Activated T-helper 2 cell treated with anti-CD3 and anti-CD28 coated beads, Interferon-gamma antibody, Interleukin-2, Interleukin-4, amounts not matched to agents 10 μg/mL and 5 μg/mL and 100 μg/mL, durations not matched to agents 14 hours and 24 hours and 36 hours (primary cell): Measurements from ENCODE around the gene ITGBL1. TPM values are rescaled to one million over a fixed set of nuclear protein-coding genes. Genes with fewer than 3 reads are reported as not detected.

Experiments
- DNase-seq: peaks from one replicate; pipeline ENCODE4 v3.0.0; 2021; ENCODE audit warnings: low spot score
- H3K27ac Mint-ChIP-seq: one replicate; pipeline ENCODE4 v1.8.0; 2021; ENCODE audit warnings: mixed read lengths
- H3K27me3 Mint-ChIP-seq: one replicate; pipeline ENCODE4 v1.8.0; 2021; ENCODE audit warnings: low read depth, mixed read lengths
- H3K36me3 Mint-ChIP-seq: one replicate; pipeline ENCODE4 v1.8.0; 2021; ENCODE audit warnings: low read depth, mixed read lengths
- H3K4me1 Mint-ChIP-seq: one replicate; pipeline ENCODE4 v1.8.0; 2021; ENCODE audit warnings: low read depth, mixed read lengths
- H3K4me3 Mint-ChIP-seq: one replicate; pipeline ENCODE4 v1.8.0; 2021; ENCODE audit warnings: low read depth, mild to moderate bottlenecking, moderate library complexity, mixed read lengths
- H3K9me3 Mint-ChIP-seq: one replicate; pipeline ENCODE4 v1.8.0; 2021; ENCODE audit warnings: mixed read lengths
- intact Hi-C: fragments of 100-400 bp; cut with micrococcal nuclease; formaldehyde crosslinking; loops from one replicate; pipeline ENCODE4 v1.15.1; 2023
- total RNA-seq: library from RNA; stranded (reverse); gene quantifications from 2 replicates; pipeline ENCODE4 v1.2.3, GENCODE V29; 2022

Gene ITGBL1
- total RNA-seq, 1 donor from 2014 or later = not detected

- intact Hi-C loops = no loop called here
- Mint-ChIP-seq H3K27ac (no peak overlapping the region), H3K4me1 (no peaks in the 10 kb centered on the region), H3K9me3 (no peaks in the 10 kb centered on the region), H3K27me3 (no peaks in the 10 kb centered on the region), H3K4me3 (no peak overlapping the region), H3K36me3 (no peaks in the 10 kb centered on the region)
- no peak for DNase-seq
Measured at GRCh38 chr13:101681834-101682233, 229.4 kb downstream of the ITGBL1 start.

GRCh38 chr13:101686003-101686402 is 233.5 kb downstream of the ITGBL1 start:
- no peaks in the 10 kb centered on the region for H3K9me3 Mint-ChIP-seq
- H3K4me1 Mint-ChIP-seq = no peaks in the 10 kb centered on the region
- no peak overlapping the region for H3K27ac Mint-ChIP-seq
- H3K36me3 Mint-ChIP-seq = no peaks in the 10 kb centered on the region
- intact Hi-C loops = no loop called here
- no peak for DNase-seq
- H3K4me3 Mint-ChIP-seq = no peak overlapping the region
- no peaks in the 10 kb centered on the region for H3K27me3 Mint-ChIP-seq

- no peaks in the 10 kb centered on the region for H3K27me3 Mint-ChIP-seq
- H3K9me3 Mint-ChIP-seq = no peaks in the 10 kb centered on the region
- no peak for DNase-seq
- H3K4me3 Mint-ChIP-seq = no peak overlapping the region
- H3K4me1 Mint-ChIP-seq = no peaks in the 10 kb centered on the region
- intact Hi-C loops = no loop called here
- no peaks in the 10 kb centered on the region for H3K36me3 Mint-ChIP-seq
- H3K27ac Mint-ChIP-seq = no peak overlapping the region
Measured at GRCh38 chr13:101690871-101691270, 238.4 kb downstream of the ITGBL1 start.

- DNase-seq = no peak
- Mint-ChIP-seq H3K27me3 (no peaks in the 10 kb centered on the region), H3K4me1 (no peaks in the 10 kb centered on the region), H3K27ac (no peak overlapping the region), H3K4me3 (no peak overlapping the region), H3K9me3 (no peaks in the 10 kb centered on the region), H3K36me3 (no peaks in the 10 kb centered on the region)
- intact Hi-C loops = no loop called here
Measured at GRCh38 chr13:101691341-101691860, 238.9 kb downstream of the ITGBL1 start.

- intact Hi-C loops = no loop called here
- H3K27me3 Mint-ChIP-seq = no peaks in the 10 kb centered on the region
Measured at GRCh38 chr13:101695870-101696516, 243.5 kb downstream of the ITGBL1 start.

GRCh38 chr13:101697745-101698144 is 245.3 kb downstream of the ITGBL1 start:
- Mint-ChIP-seq H3K4me1 (no peaks in the 10 kb centered on the region), H3K27ac (no peak overlapping the region)
- intact Hi-C loops = no loop called here

More at GRCh38 chr13:101695870-101696516, 243.5 kb downstream of the ITGBL1 start:
- Mint-ChIP-seq H3K9me3 (no peaks in the 10 kb centered on the region), H3K27ac (no peak overlapping the region), H3K36me3 (no peaks in the 10 kb centered on the region), H3K4me1 (no peaks in the 10 kb centered on the region), H3K4me3 (no peak overlapping the region)
- no peak for DNase-seq

GRCh38 chr13:101698400-101698799 is 245.9 kb downstream of the ITGBL1 start:
- Mint-ChIP-seq H3K9me3 (no peaks in the 10 kb centered on the region), H3K36me3 (no peaks in the 10 kb centered on the region), H3K4me3 (no peak overlapping the region), H3K4me1 (no peaks in the 10 kb centered on the region), H3K27ac (no peak overlapping the region), H3K27me3 (no peaks in the 10 kb centered on the region)
- no peak for DNase-seq
- intact Hi-C loops = no loop called here

More at GRCh38 chr13:101697745-101698144, 245.3 kb downstream of the ITGBL1 start:
- Mint-ChIP-seq H3K27me3 (no peaks in the 10 kb centered on the region), H3K4me3 (no peak overlapping the region), H3K36me3 (no peaks in the 10 kb centered on the region), H3K9me3 (no peaks in the 10 kb centered on the region)
- no peak for DNase-seq

- Mint-ChIP-seq H3K27me3 (no peaks in the 10 kb centered on the region), H3K4me1 (no peaks in the 10 kb centered on the region), H3K4me3 (no peak overlapping the region), H3K9me3 (no peaks in the 10 kb centered on the region), H3K27ac (no peak overlapping the region), H3K36me3 (no peaks in the 10 kb centered on the region)
- DNase-seq = no peak
- intact Hi-C loops = no loop called here
Measured at GRCh38 chr13:101700598-101700997, 248.1 kb downstream of the ITGBL1 start.

- no peak for DNase-seq
- Mint-ChIP-seq H3K4me1 (peaks cover 4% of the 10 kb centered on the region), H3K36me3 (no peaks in the 10 kb centered on the region), H3K4me3 (no peak overlapping the region), H3K9me3 (no peaks in the 10 kb centered on the region), H3K27me3 (no peaks in the 10 kb centered on the region), H3K27ac (no peak overlapping the region)
- intact Hi-C loops = no loop called here
Measured at GRCh38 chr13:101703081-101703480, 250.6 kb downstream of the ITGBL1 start.

GRCh38 chr13:101703838-101704237 is 251.4 kb downstream of the ITGBL1 start:
- Mint-ChIP-seq H3K36me3 (no peaks in the 10 kb centered on the region), H3K4me3 (no peak overlapping the region), H3K4me1 (peaks cover 4% of the 10 kb centered on the region), H3K27ac (no peak overlapping the region), H3K9me3 (no peaks in the 10 kb centered on the region), H3K27me3 (no peaks in the 10 kb centered on the region)
- intact Hi-C loops = no loop called here
- DNase-seq = no peak

- Mint-ChIP-seq H3K36me3 (no peaks in the 10 kb centered on the region), H3K27ac (no peak overlapping the region), H3K4me1 (peaks cover 4% of the 10 kb centered on the region), H3K27me3 (no peaks in the 10 kb centered on the region), H3K9me3 (no peaks in the 10 kb centered on the region), H3K4me3 (no peak overlapping the region)
- DNase-seq = no peak
- intact Hi-C loops = no loop called here
Measured at GRCh38 chr13:101706651-101707050, 254.2 kb downstream of the ITGBL1 start.

- Mint-ChIP-seq H3K9me3 (no peaks in the 10 kb centered on the region), H3K4me1 (peaks cover 4% of the 10 kb centered on the region), H3K4me3 (no peak overlapping the region), H3K36me3 (no peaks in the 10 kb centered on the region), H3K27ac (no peak overlapping the region), H3K27me3 (no peaks in the 10 kb centered on the region)
- no peak for DNase-seq
- intact Hi-C loops = no loop called here
Measured at GRCh38 chr13:101707659-101708058, 255.2 kb downstream of the ITGBL1 start.

GRCh38 chr13:101708115-101708514 is 255.6 kb downstream of the ITGBL1 start:
- intact Hi-C loops = no loop called here

More at GRCh38 chr13:101708115-101708514, 255.6 kb downstream of the ITGBL1 start:
- peaks cover 4% of the 10 kb centered on the region for H3K4me1 Mint-ChIP-seq
- no peaks in the 10 kb centered on the region for H3K36me3 Mint-ChIP-seq
- no peak overlapping the region for H3K4me3 Mint-ChIP-seq
- DNase-seq = no peak
- no peaks in the 10 kb centered on the region for H3K9me3 Mint-ChIP-seq
- H3K27me3 Mint-ChIP-seq = no peaks in the 10 kb centered on the region
- no peak overlapping the region for H3K27ac Mint-ChIP-seq
